HPDE6-E6E7 (cell line): Measurements from ENCODE around the gene SPACA7.

ENCODE experiments used
- DNase-seq: peaks from one replicate; pipeline ENCODE4 v3.0.0; 2011; ENCODE audit warnings: missing footprints; ENCODE audit errors: extremely low spot score

Gene SPACA7

GRCh38 chr13:112465251-112466131, 89.3 kb downstream of the SPACA7 start:
- DNase-seq: no peak

- no peak for DNase-seq
Observed at GRCh38 chr13:112466132-112467058, 90.2 kb downstream of the SPACA7 start.

- no peak for DNase-seq
Observed at GRCh38 chr13:112467236-112467635, 91.1 kb downstream of the SPACA7 start.

DNA sequence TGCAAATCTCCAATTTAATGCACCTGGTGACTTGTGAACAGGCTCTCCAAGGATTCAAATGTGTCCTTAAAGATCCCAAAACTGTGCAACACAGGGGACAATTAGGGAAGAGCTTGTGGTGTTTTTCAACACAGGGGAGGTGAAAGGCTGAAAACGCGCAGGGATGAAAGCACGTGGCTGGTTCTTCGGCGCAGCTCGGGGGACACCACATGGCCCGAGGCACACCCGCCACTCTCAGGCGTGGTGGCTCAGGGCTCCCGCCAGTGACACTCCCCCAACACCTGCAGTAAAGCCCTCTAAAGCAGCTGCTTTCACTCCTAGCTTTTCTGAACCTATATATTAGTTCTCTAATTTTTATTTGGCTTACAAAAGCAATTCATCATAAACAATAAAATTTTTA, 91.9 kb downstream of the SPACA7 start:
- DNase-seq: no peak

- no peak for DNase-seq
Observed at GRCh38 chr13:112469071-112469745, 93.1 kb downstream of the SPACA7 start.

GRCh38 chr13:112473818-112474217, 97.7 kb downstream of the SPACA7 start:
- DNase-seq: no peak

GRCh38 chr13:112474869-112475268, 98.7 kb downstream of the SPACA7 start:
- DNase-seq: no peak

GRCh38 chr13:112475889-112476288, 99.7 kb downstream of the SPACA7 start:
- DNase-seq: no peak

DNA sequence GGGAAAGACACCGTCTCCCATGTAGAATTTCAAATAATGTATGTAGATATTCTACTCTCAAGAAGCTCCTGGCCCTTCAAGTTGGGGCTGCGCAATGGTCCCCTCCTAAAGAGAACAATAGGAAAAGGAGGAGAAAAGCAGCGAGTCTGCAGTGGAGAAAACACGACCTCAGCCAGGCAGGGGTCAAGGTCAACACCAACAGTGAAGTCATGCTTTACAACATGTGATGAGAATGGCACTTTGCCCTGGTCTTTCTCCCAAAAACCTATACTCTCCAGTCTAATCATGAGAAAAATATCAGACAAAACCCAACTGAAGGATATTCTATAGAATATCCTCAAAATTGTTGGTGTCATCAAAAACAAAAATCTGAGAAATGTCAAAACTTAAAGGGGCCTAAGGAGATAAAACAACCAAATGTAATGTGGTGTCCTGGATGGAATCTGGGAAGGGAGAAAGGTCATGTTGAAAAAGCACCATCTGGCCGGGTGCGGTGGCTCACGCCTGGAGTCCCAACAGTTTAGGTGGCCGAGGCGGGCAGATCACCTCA, 101.0 kb downstream of the SPACA7 start:
- no peak for DNase-seq

DNA sequence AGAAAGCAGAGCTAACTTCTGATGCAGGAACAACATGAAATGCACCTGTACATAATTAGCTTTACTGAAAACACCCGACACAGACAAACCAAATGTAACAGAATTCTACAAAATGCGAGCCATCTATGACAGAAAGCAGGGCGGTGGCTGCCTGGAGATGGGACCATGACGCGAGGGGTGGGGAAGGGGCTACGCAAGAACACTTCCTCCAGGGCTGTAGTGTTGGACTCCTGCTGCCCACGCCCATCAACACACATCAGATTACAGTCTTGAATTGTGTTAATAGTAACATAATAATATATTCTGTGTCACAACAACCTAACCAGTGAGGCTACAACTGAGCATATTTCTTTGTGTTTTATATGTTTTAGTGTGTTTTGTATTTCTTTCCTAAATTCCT, 103.2 kb downstream of the SPACA7 start:
- DNase-seq: no peak

DNA sequence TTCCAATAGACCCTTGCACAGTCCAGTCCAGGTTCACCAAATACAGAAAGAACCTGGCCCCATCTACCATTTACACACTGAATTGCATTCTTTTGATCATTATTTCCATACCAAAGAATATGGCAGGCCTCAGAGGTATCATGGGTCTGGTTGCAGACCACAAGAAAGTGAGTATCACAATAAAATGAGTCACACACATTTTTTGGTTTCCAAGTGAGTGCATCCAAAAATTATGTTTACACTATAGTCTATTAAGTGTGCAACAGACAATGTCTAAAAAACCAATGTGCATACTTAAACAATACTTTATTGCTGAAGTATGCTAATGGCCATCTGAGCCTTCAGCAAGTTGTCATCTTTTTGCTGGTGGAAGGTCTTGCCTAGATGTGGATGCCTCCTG, 105.3 kb downstream of the SPACA7 start:
- DNase-seq: no peak

DNA sequence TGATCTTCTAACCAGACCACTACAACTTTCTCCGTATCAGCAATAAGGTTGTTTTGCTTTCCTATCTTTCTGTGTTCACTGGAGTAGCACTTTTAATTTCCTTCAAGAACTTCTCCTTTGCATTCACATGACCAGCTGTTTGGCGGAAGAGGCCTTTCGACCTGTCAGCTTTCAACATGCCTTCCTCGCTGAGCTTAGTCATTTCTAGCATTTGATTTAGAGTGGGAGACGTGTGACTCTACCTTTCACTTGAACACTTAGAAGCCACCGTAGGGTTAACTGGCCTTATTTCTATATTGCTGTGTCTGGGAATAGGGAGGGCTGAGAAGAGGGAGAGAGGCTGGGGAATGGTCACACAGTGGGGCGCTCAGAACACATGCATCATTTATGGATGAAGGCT, 107.1 kb downstream of the SPACA7 start:
- DNase-seq: no peak
